A549 (cell line): ENCODE measurements around the gene DNAH17. TPM values are rescaled to one million over a fixed set of nuclear protein-coding genes. Genes with fewer than 3 reads are reported as not detected.
A peak's percentile ranks its signal among the peaks of the same experiment; 100 is the strongest.

ENCODE experiments used
- ATAC-seq, 2 experiments: fragments of 200-7000 bp in 1 of 2; fragments of >200 bp in 1 of 2; cut with Nextera tagmentation in 1 of 2; cut with Tn5 transposase in 1 of 2; 3 replicates each; pipeline versions ENCODE4 v1.8.0 to v1.9.1; 2018 to 2020; ENCODE audit warnings: mild to moderate bottlenecking in 1 of 2, moderate library complexity in 1 of 2
- CTCF ChIA-PET: fragments of 300-600 bp; sonication (Branson Sonifier 250); formaldehyde crosslinking; extraction: SDS; loops from one replicate; lab custom pipeline; 2021; ENCODE audit warnings: antibody characterized with exemption, inconsistent platforms; lab: Yijun Ruan, JAX
- POLR2A ChIA-PET: fragments of 350-600 bp; formaldehyde crosslinking; extraction: SDS; loops from one replicate; lab custom pipeline; 2021; ENCODE audit warnings: antibody characterized with exemption, inconsistent platforms; lab: Yijun Ruan, JAX
- DNase-seq, 2 experiments: peaks; one replicate each; pipeline versions ENCODE4 v3.0.0 to v3.0.0-alpha.2; 2011 to 2016; ENCODE audit warnings: low read depth in 1 of 2, low spot score in 1 of 2
- FAIRE-seq: peaks from 2 replicates; lab custom pipeline; 2011; peaks lifted over from hg19 to GRCh38; lab: Jason Lieb, UNC
- H3K27ac ChIP-seq, 2 experiments: fragments of >200 bp; sonication (Bioruptor Twin); formaldehyde crosslinking; 3 replicates each; pipeline ENCODE4 v1.5.1; 2016 to 2017
- H3K4me1 ChIP-seq: fragments of >200 bp; sonication (Bioruptor Twin); formaldehyde crosslinking; 3 replicates; pipeline ENCODE4 v1.6.1; 2016
- H3K4me2 ChIP-seq: fragments of >200 bp; sonication (Bioruptor Twin); formaldehyde crosslinking; 3 replicates; pipeline ENCODE4 v1.6.1; 2016
- H3K4me3 ChIP-seq: fragments of >200 bp; sonication (Bioruptor Twin); formaldehyde crosslinking; 3 replicates; pipeline ENCODE4 v1.5.1; 2016
- H3K9me3 ChIP-seq: fragments of >200 bp; sonication (Bioruptor Twin); formaldehyde crosslinking; 3 replicates; pipeline ENCODE4 v1.6.1; 2016
- CBX8 ChIP-seq: fragments of 200-600 bp; sonication (generic); IDR thresholded peaks from 2 replicates; pipeline ENCODE4 v1.6.1; 2016
- CEBPB ChIP-seq, 2 experiments: fragments of >200 bp in 1 of 2; sonication (Bioruptor Twin) in 1 of 2; formaldehyde crosslinking in 1 of 2; IDR thresholded peaks; 2 replicates each; pipeline ENCODE4 v1.6.1; 2012 to 2016
- CHD4 ChIP-seq: fragments of 200-600 bp; sonication (generic); IDR thresholded peaks from 2 replicates; pipeline ENCODE4 v1.6.1; 2016; ENCODE audit warnings: antibody characterized with exemption, mild to moderate bottlenecking, borderline replicate concordance
- ELK1 ChIP-seq: fragments of 150-350 bp; IDR thresholded peaks from 2 replicates; pipeline ENCODE4 v1.6.1; 2014; ENCODE audit warnings: low read depth, mild to moderate bottlenecking, low read length
- ESRRA ChIP-seq: fragments of 150-350 bp; IDR thresholded peaks from 2 replicates; pipeline ENCODE4 v1.6.1; 2014; ENCODE audit warnings: mild to moderate bottlenecking, low read length, borderline replicate concordance
- FOSL2 ChIP-seq, 2 experiments: fragments of 450-650 bp in 1 of 2; fragments of >200 bp in 1 of 2; sonication (Bioruptor Twin) in 1 of 2; formaldehyde crosslinking; IDR thresholded peaks; 2 replicates each; pipeline versions ENCODE4 v1.5.0 to v1.6.1; 2016 to 2020; ENCODE audit warnings: mild to moderate bottlenecking in 1 of 2, moderate library complexity in 1 of 2
- GATA3 ChIP-seq: IDR thresholded peaks from 2 replicates; pipeline ENCODE4 v1.6.1; 2012; ENCODE audit warnings: borderline replicate concordance
- KDM1A ChIP-seq: fragments of 200-600 bp; sonication (generic); IDR thresholded peaks from 2 replicates; pipeline ENCODE4 v1.6.1; 2016; ENCODE audit warnings: low read depth, mild to moderate bottlenecking
- MAZ ChIP-seq: fragments of 150-350 bp; IDR thresholded peaks from 2 replicates; pipeline ENCODE4 v1.6.1; 2014; ENCODE audit warnings: antibody characterized with exemption, low read depth, low read length, borderline replicate concordance
- NFE2L2 ChIP-seq: fragments of 150-350 bp; conservative IDR thresholded peaks from 2 replicates; pipeline ENCODE4 v1.6.1; 2014; ENCODE audit warnings: low read length
- NR3C1 ChIP-seq: fragments of >200 bp; sonication (Bioruptor Twin); formaldehyde crosslinking; IDR thresholded peaks from 3 replicates; pipeline ENCODE4 v1.6.1; 2017
- PBX3 ChIP-seq: IDR thresholded peaks from 2 replicates; pipeline ENCODE4 v1.6.1; 2012
- POLR2AphosphoS2 ChIP-seq: conservative IDR thresholded peaks from 2 replicates; pipeline ENCODE4 v1.6.1; 2012; ENCODE audit warnings: low read length, improper control_type of control experiment, inconsistent platforms
- RAD21 ChIP-seq, 2 experiments: fragments of >200 bp in 1 of 2; sonication (Bioruptor Twin) in 1 of 2; formaldehyde crosslinking in 1 of 2; IDR thresholded peaks in 1 of 2; conservative IDR thresholded peaks in 1 of 2; 2 replicates in 1 of 2; 3 replicates in 1 of 2; pipeline ENCODE4 v1.6.1; 2012 to 2018; ENCODE audit warnings: inconsistent platforms in 1 of 2
- RCOR1 ChIP-seq: fragments of 150-350 bp; IDR thresholded peaks from 2 replicates; pipeline ENCODE4 v1.6.1; 2014; ENCODE audit warnings: antibody characterized with exemption, low read length, low read depth
- RFX5 ChIP-seq: fragments of 450-650 bp; IDR thresholded peaks from 2 replicates; pipeline ENCODE4 v1.7.1; 2014; ENCODE audit warnings: antibody characterized with exemption, mild to moderate bottlenecking, moderate library complexity
- RNF2 ChIP-seq: fragments of 200-600 bp; sonication (generic); IDR thresholded peaks from 2 replicates; pipeline ENCODE4 v1.6.1; 2016; ENCODE audit warnings: low read depth, mild to moderate bottlenecking, antibody characterized with exemption, moderate library complexity, borderline replicate concordance
- USF2 ChIP-seq: fragments of 450-650 bp; IDR thresholded peaks from 2 replicates; pipeline ENCODE4 v1.6.1; 2014; ENCODE audit warnings: antibody characterized with exemption
- ZFP36 ChIP-seq: fragments of 450-650 bp; IDR thresholded peaks from 2 replicates; pipeline ENCODE4 v1.6.1; 2014; ENCODE audit warnings: borderline replicate concordance; ENCODE audit not compliant: partially characterized antibody
- ZSCAN20 ChIP-seq: fragments of 250-450 bp; sonication (Bioruptor Pico); IDR thresholded peaks from 2 replicates; pipeline ENCODE4 v1.8.0; 2022; ENCODE audit warnings: mild to moderate bottlenecking, moderate library complexity
- WGBS: methylation state at CpG from one replicate; pipeline ENCODE4 v1.1.6; 2017; ENCODE audit errors: missing lambda C conversion rate; 5-methylcytosine and 5-hydroxymethylcytosine counted together
- polyA plus RNA-seq, 4 experiments: library from polyadenylated mRNA; depleted of rRNA in 3 of 4; stranded (reverse); fragments of >200 nt; fragmentation: RNase III in 1 of 4; extraction: RNeasy Plus Mini Kit Qiagen cat#74134 plus additional on column Dnase treatment in 1 of 4; gene quantifications; 2 replicates in 3 of 4; 3 replicates in 1 of 4; pipeline ENCODE4 v1.2.3, GENCODE V29; 2011 to 2017
- TF ChIP-seq, protein P1 (sequence below): IDR thresholded peaks from 2 replicates; pipeline ENCODE4 v1.6.1; 2012; ENCODE audit warnings: low read depth, borderline replicate concordance

Gene DNAH17
- polyA plus RNA-seq, 2 of the 4 experiments (the other 2 are of a cell fraction), result 0.21 to 0.26 TPM

DNA sequence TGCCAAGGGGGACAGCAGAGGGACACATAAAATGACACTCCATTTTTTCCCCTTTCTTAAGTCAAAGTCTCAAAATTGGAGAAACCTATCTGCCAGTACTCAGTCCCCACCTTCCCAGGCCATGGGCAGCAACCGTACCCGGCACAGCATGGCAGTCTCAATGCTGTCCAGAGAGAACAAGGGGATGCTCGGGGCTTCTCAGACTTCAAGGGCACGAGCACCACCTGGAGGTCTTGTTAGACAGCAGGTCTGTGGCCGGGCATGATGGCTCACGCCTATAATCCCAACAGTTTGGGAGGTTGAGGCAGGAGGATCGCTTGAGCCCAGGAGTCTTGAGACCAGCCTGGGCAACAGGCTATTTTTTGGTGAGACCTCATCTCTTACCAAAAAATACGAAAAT, 3.2 kb downstream of the DNAH17 start:
- ATAC-seq (peak; percentile 33 to 65; a peak in 3 of 6 replicates), FAIRE-seq (no peak), DNase-seq (no peak)
- WGBS, result 79% methylated on average over 8 of the region's 8 CpGs
- no peak for TF ChIP-seq CEBPB (IDR thresholded peaks at IDR 0.05)
- TF ChIP-seq RAD21 (conservative IDR thresholded peaks at IDR 0.05 in 1 of 2, IDR thresholded peaks at IDR 0.05 in 1 of 2), result peak; percentile 19 to 31; a peak in 2 of 5 replicates
- ChIA-PET POLR2A (no interaction called here), CTCF (interaction anchor here (0.7 to 2.0 kb wide), 5 partner anchors 7 to 1631 kb away, joined by 3 to 5 read pairs (median 4); no protein-coding TSS in a partner anchor)
- H3K4me1 ChIP-seq, result peaks cover 2% of the 10 kb centered on the region
- H3K9me3 ChIP-seq, result no peaks in the 10 kb centered on the region
- H3K27ac ChIP-seq, result peak overlapping the region in 1 of 2 experiments; percentile 43; a peak in 3 of 6 replicates
- no peak overlapping the region for H3K4me3 ChIP-seq
- no peak overlapping the region for H3K4me2 ChIP-seq

DNA sequence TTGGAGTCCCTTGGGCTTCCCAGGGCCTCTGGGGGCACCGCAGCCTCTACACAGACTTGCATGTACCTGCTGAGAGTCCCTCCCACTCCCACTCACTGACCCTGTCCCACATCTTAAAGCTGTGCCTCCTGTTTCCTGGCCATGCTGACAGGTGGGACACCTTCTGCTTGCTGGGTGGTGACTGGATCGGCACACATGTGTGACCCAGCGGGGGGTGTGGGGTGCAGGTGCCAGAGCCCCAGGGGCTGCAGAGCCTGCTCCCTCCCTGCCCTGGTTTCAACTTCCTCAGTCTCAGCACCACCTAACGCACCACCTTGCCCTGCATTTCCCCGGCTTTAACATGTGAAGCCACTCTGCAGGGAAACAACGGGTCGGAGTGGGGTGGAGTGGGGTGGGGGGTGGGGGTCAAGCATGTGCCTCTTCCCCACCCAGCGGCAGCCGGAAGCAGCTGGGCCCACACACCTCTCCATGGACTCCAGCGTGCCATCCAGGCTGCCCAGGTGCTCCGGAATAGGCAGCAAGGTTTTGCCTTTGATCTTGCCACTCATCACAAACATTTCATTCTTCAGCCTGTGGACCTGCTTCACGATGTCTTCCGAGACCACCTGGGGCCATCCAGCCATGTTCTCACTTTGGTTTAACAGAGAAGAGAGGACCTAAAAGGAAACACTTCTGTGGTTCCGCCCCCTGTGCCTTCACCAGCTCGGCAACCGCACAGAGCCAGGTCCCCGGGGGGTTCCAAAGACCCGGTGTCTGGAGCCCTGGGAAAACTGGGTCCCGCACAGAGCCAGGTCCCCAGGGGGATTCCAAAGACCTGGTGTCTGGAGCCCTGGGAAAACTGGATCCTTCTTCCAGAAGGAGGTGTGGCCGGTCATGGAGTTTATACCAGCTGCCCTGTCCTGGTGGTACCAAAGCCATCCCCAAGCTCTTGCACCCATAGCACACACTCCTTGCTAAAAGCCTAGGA, 4.7 kb downstream of the DNAH17 start:
- TF ChIP-seq GATA3 (no peak), RCOR1 (no peak), RNF2 (no peak), ZSCAN20 (no peak), CBX8 (no peak), FOSL2 (IDR thresholded peaks at IDR 0.05) (no peak), FOSL2 (CRISPR knock-in tag; IDR thresholded peaks at IDR 0.05) (no peak), ESRRA (no peak), ELK1 (no peak), ZFP36 (no peak), NFE2L2 (no peak), CHD4 (no peak), RFX5 (no peak), USF2 (no peak), CEBPB (IDR thresholded peaks at IDR 0.05) (no peak), NR3C1 (no peak), KDM1A (no peak), PBX3 (no peak), MAZ (no peak), POLR2AphosphoS2 (no peak)
- TF ChIP-seq, protein P1, sequence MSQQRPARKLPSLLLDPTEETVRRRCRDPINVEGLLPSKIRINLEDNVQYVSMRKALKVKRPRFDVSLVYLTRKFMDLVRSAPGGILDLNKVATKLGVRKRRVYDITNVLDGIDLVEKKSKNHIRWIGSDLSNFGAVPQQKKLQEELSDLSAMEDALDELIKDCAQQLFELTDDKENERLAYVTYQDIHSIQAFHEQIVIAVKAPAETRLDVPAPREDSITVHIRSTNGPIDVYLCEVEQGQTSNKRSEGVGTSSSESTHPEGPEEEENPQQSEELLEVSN, result no peak
- ATAC-seq, result peak in 1 of 2 experiments; percentile 37; a peak in 1 of 6 replicates
- Histone ChIP-seq H3K4me3 (no peak overlapping the region), H3K27ac (peak overlapping the region in 1 of 2 experiments; percentile 55; a peak in 3 of 6 replicates), H3K4me2 (no peak overlapping the region), H3K4me1 (peaks cover 13% of the 10 kb centered on the region), H3K9me3 (no peaks in the 10 kb centered on the region)
- no peak for FAIRE-seq
- no peak for DNase-seq
- 87% methylated on average over 20 of the region's 20 CpGs for WGBS
- ChIA-PET CTCF (interaction anchor here (0.6 to 3.0 kb wide), 6 partner anchors 9 to 1411 kb away, joined by 3 to 15 read pairs (median 5); no protein-coding TSS in a partner anchor), POLR2A (no interaction called here)
